NT2/D1 (cell line): ENCODE results near the gene CNTNAP1.

Source experiments
- DNase-seq: peaks from one replicate; pipeline ENCODE4 v3.0.0-alpha.2; 2011; ENCODE audit warnings: low read depth, low spot score
- H3K27me3 ChIP-seq: 2 replicates; pipeline ENCODE4 v1.6.0; 2011; ENCODE audit warnings: mild to moderate bottlenecking; ENCODE audit not compliant: insufficient read length, insufficient read depth
- H3K36me3 ChIP-seq: 2 replicates; pipeline ENCODE4 v1.6.1; 2011; ENCODE audit warnings: mild to moderate bottlenecking, low read length, mixed read lengths; ENCODE audit not compliant: insufficient read depth, insufficient read length
- H3K4me1 ChIP-seq: 2 replicates; pipeline ENCODE4 v1.5.1; 2011; ENCODE audit not compliant: insufficient read depth, insufficient read length
- H3K4me3 ChIP-seq: 2 replicates; pipeline ENCODE4 v1.5.1; 2011; ENCODE audit warnings: low read depth; ENCODE audit not compliant: insufficient read length
- H3K9ac ChIP-seq: 2 replicates; pipeline ENCODE4 v1.6.0; 2011; ENCODE audit warnings: low read depth; ENCODE audit not compliant: insufficient read length
- H3K9me3 ChIP-seq: 2 replicates; pipeline ENCODE4 v1.5.1; 2011; ENCODE audit warnings: mild to moderate bottlenecking, low read length; ENCODE audit not compliant: insufficient read depth
- SUZ12 ChIP-seq: IDR thresholded peaks from 2 replicates; pipeline ENCODE4 v1.6.1; 2011; ENCODE audit not compliant: insufficient read length, insufficient read depth; ENCODE audit errors: extremely low read depth
- YY1 ChIP-seq: IDR thresholded peaks from 2 replicates; pipeline ENCODE4 v1.6.1; 2011; ENCODE audit not compliant: insufficient read length, insufficient read depth
- ZNF274 ChIP-seq: IDR thresholded peaks from 2 replicates; pipeline ENCODE4 v1.6.1; 2011; ENCODE audit warnings: mild to moderate bottlenecking, low read depth, low read length

The CNTNAP1 gene

GRCh38 chr17:42704490-42704836 lies 22.1 kb downstream of the CNTNAP1 start:
- Histone ChIP-seq H3K9me3 (no peaks in the 10 kb centered on the region), H3K27me3 (no peaks in the 10 kb centered on the region), H3K9ac (no peak overlapping the region), H3K4me3 (no peak overlapping the region), H3K4me1 (peaks cover 2% of the 10 kb centered on the region), H3K36me3 (peaks cover 74% of the 10 kb centered on the region)
- no peak for TF ChIP-seq YY1
- TF ChIP-seq SUZ12, result no peak
- no peak for TF ChIP-seq ZNF274
- DNase-seq, result no peak

DNA sequence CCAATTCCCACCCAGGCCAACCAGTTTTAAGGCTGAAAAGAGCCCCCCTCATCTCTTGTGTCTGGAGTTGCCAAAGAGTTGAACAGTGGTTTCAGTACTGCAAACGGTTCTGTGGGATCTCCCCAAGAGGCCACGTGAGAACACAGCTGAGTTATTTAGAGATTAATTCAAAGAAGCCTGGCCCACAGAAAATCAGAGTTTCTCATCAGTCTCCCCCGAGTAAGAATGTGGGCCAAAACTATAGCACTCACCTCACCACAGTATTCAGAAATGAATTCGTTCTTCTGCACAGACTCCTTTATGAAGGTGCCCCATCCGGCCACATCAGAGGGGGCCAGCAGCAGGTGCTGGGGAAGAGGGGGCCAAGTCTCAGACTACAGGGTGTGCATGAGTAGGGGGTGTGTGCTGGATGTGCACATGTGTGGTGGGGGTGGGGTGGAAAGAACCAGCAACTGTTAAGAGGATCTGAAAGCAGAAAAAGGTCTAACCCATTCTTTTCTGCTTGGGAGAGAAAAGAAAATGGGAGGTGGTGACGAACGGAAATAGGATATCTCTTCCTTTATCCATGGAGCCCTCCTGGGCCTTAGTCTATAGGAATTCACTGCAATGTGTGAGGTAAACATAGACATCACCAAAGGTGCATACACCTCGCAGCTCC lies 22.6 kb downstream of the CNTNAP1 start:
- DNase-seq, result no peak
- H3K4me1 ChIP-seq, result no peaks in the 10 kb centered on the region
- peaks cover 76% of the 10 kb centered on the region for H3K36me3 ChIP-seq
- TF ChIP-seq YY1 (no peak), ZNF274 (no peak), SUZ12 (no peak)
- H3K4me3 ChIP-seq, result no peak overlapping the region
- no peaks in the 10 kb centered on the region for H3K9me3 ChIP-seq
- H3K27me3 ChIP-seq, result no peaks in the 10 kb centered on the region
- H3K9ac ChIP-seq, result no peak overlapping the region

- Histone ChIP-seq H3K4me3 (no peak overlapping the region), H3K4me1 (no peaks in the 10 kb centered on the region), H3K9me3 (no peaks in the 10 kb centered on the region), H3K27me3 (no peaks in the 10 kb centered on the region), H3K9ac (no peak overlapping the region), H3K36me3 (peaks cover 74% of the 10 kb centered on the region)
- DNase-seq, result no peak
- TF ChIP-seq ZNF274 (no peak), YY1 (no peak), SUZ12 (no peak)
Measured at GRCh38 chr17:42706732-42707131, 24.4 kb downstream of the CNTNAP1 start.

GRCh38 chr17:42708588-42708987 lies 26.3 kb downstream of the CNTNAP1 start:
- Histone ChIP-seq H3K27me3 (no peaks in the 10 kb centered on the region), H3K9ac (no peak overlapping the region), H3K36me3 (peaks cover 74% of the 10 kb centered on the region), H3K9me3 (no peaks in the 10 kb centered on the region), H3K4me1 (no peaks in the 10 kb centered on the region), H3K4me3 (no peak overlapping the region)
- TF ChIP-seq YY1 (no peak), SUZ12 (no peak), ZNF274 (no peak)
- DNase-seq, result no peak

DNA sequence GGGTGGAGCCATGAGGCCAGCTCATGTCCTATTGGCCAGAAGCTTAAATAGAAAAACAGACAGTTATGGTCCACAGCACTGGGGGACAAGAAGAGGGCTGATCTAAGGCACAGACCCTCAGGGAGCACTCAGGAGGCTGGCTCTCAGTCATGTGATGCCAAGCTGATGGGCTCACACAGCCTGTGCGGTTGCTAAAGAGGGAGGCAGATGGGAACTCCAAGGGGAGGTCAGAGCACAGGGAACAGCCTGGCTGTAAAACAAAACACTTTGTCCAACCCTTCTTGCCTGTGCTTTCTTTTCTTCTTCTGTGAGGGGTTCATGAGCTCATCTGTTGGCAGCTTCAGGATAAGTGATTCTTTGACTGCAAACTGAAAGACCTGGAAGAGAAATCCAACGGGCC lies 27.2 kb downstream of the CNTNAP1 start:
- Histone ChIP-seq H3K4me3 (no peak overlapping the region), H3K9ac (no peak overlapping the region), H3K9me3 (no peaks in the 10 kb centered on the region), H3K27me3 (no peaks in the 10 kb centered on the region), H3K4me1 (no peaks in the 10 kb centered on the region), H3K36me3 (peaks cover 67% of the 10 kb centered on the region)
- TF ChIP-seq ZNF274 (no peak), SUZ12 (no peak), YY1 (no peak)
- no peak for DNase-seq

DNA sequence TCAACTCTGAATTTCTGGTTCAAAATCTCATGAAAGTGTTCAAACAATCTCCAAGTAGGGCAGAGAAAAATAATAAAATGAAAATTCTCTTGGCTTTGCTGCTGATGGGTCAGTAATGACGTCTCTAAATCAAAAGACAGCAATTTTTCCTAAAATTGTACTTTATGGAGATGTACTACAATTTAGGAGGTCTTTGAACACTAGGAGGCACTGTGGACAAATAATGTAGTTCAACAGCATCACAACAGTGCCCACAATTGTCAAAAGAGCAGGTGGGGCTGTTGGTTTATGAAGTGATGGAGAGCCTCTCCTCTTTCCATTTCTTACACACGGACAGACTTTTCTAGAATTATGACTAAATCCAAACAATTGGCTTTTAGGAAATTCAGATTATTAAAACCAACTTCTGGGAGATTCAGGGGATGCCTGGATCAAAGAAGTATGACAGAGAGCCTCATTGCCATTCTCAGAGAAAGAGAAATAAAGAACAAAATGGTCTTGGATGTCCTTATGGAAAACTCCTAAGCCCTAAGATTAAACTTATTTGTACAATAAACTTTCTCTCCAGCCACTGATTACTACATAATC lies 38.8 kb downstream of the CNTNAP1 start:
- no peaks in the 10 kb centered on the region for H3K9me3 ChIP-seq
- TF ChIP-seq SUZ12 (no peak), YY1 (no peak), ZNF274 (no peak)
- H3K27me3 ChIP-seq, result no peaks in the 10 kb centered on the region
- peaks cover 47% of the 10 kb centered on the region for H3K36me3 ChIP-seq
- H3K4me3 ChIP-seq, result no peak overlapping the region
- DNase-seq, result peak; percentile 36
- H3K4me1 ChIP-seq, result no peaks in the 10 kb centered on the region
- H3K9ac ChIP-seq, result no peak overlapping the region

GRCh38 chr17:42723636-42724035 lies 41.3 kb downstream of the CNTNAP1 start:
- TF ChIP-seq ZNF274 (no peak), SUZ12 (no peak), YY1 (no peak)
- Histone ChIP-seq H3K9me3 (no peaks in the 10 kb centered on the region), H3K4me1 (no peaks in the 10 kb centered on the region), H3K36me3 (peaks cover 41% of the 10 kb centered on the region), H3K4me3 (no peak overlapping the region), H3K27me3 (no peaks in the 10 kb centered on the region), H3K9ac (no peak overlapping the region)
- DNase-seq, result no peak
